Measurements from ENCODE around the gene CEP63.

GRCh38 chr3:134606033-134607025, 120.5 kb downstream of the CEP63 start:
- TF ChIP-seq POLR2AphosphoS5 (IDR thresholded peaks at IDR 0.05; ENCODE audit: low read depth, low read length): no peak
- TF ChIP-seq CTCF (IDR thresholded peaks at IDR 0.05 in 2 of 3, conservative IDR thresholded peaks at IDR 0.05 in 1 of 3; ENCODE audit: borderline replicate concordance in 1 of 3, insufficient read depth in 1 of 3, low read depth in 2 of 3, low read length in 2 of 3): no peak
- no peak for TF ChIP-seq EZH2 (IDR thresholded peaks at IDR 0.05)
- TF ChIP-seq CEBPB (IDR thresholded peaks at IDR 0.05; ENCODE audit: low read depth): no peak
- TF ChIP-seq POLR2A (IDR thresholded peaks at IDR 0.05; ENCODE audit: borderline replicate concordance, extremely low read depth, insufficient read depth, insufficient read length): no peak
- no peak for TF ChIP-seq MAX (IDR thresholded peaks at IDR 0.05)
- TF ChIP-seq SP1 (IDR thresholded peaks at IDR 0.05; ENCODE audit: low read depth): no peak
- TF ChIP-seq REST (IDR thresholded peaks at IDR 0.05; ENCODE audit: low read depth): no peak
- TF ChIP-seq FOSL1 (IDR thresholded peaks at IDR 0.05; ENCODE audit: low read depth): no peak
- no peak for TF ChIP-seq SIN3A (IDR thresholded peaks at IDR 0.05; ENCODE audit: low read depth)
- no peak for TF ChIP-seq ATF3 (IDR thresholded peaks at IDR 0.05)
- no peak for TF ChIP-seq ZFX (IDR thresholded peaks at IDR 0.05)

Measured in HCT116 (cell line).